Activated CD4-positive, alpha-beta T cell treated with anti-CD3 and anti-CD28 coated beads for 36 hours (primary cell): Measurements from ENCODE around the gene ATP2C2. TPM values are rescaled to one million over a fixed set of nuclear protein-coding genes. Genes with fewer than 3 reads are reported as not detected.
"Not testable (repeated sequence)": the region's sequence is repeated elsewhere in the genome, so short reads cannot be mapped to it uniquely, and the experiment has no call there.

Experiments used
- ATAC-seq: fragments of 200-7000 bp; cut with Tn5 transposase; one replicate; pipeline ENCODE4 v1.10.0; 2021; ENCODE audit warnings: mild to moderate bottlenecking, moderate library complexity
- CTCF ChIA-PET: fragments of 350-600 bp; sonication (Branson Sonifier 250); formaldehyde crosslinking; loops from one replicate; lab custom pipeline; 2021; ENCODE audit warnings: antibody characterized with exemption; lab: Charles Lee
- POLR2A ChIA-PET: fragments of 350-600 bp; sonication (Branson Sonifier 250); formaldehyde crosslinking; loops from one replicate; lab custom pipeline; 2021; ENCODE audit warnings: antibody characterized with exemption, inconsistent platforms; lab: Charles Lee
- DNase-seq: peaks from one replicate; pipeline ENCODE4 v3.0.0-alpha.2; 2020
- H3K27ac Mint-ChIP-seq: one replicate; pipeline ENCODE4 v1.8.0; 2021; ENCODE audit warnings: mixed read lengths
- H3K27me3 Mint-ChIP-seq: one replicate; pipeline ENCODE4 v1.8.0; 2021; ENCODE audit warnings: mixed read lengths
- H3K36me3 Mint-ChIP-seq: one replicate; pipeline ENCODE4 v1.8.0; 2021; ENCODE audit warnings: low read depth, mixed read lengths
- H3K4me1 Mint-ChIP-seq: one replicate; pipeline ENCODE4 v1.8.0; 2021; ENCODE audit warnings: mixed read lengths
- H3K4me3 Mint-ChIP-seq: one replicate; pipeline ENCODE4 v1.8.0; 2021; ENCODE audit warnings: mild to moderate bottlenecking, moderate library complexity, mixed read lengths
- H3K9me3 Mint-ChIP-seq: one replicate; pipeline ENCODE4 v1.8.0; 2021; ENCODE audit warnings: low read depth, mixed read lengths
- intact Hi-C, 2 experiments: fragments of 100-400 bp; cut with DNase I in 1 of 2; cut with micrococcal nuclease in 1 of 2; formaldehyde crosslinking; loops; one replicate each; pipeline versions ENCODE4 v1.14.2 to v1.15.1; 2022 to 2024; cut with DNase I, micrococcal nuclease
- total RNA-seq, 2 experiments: library from RNA; stranded (reverse); gene quantifications; one replicate each; pipeline ENCODE4 v1.2.3, GENCODE V29; 2021

The ATP2C2 gene
- total RNA-seq, 2 experiments from 2014 or later: not detected

DNA sequence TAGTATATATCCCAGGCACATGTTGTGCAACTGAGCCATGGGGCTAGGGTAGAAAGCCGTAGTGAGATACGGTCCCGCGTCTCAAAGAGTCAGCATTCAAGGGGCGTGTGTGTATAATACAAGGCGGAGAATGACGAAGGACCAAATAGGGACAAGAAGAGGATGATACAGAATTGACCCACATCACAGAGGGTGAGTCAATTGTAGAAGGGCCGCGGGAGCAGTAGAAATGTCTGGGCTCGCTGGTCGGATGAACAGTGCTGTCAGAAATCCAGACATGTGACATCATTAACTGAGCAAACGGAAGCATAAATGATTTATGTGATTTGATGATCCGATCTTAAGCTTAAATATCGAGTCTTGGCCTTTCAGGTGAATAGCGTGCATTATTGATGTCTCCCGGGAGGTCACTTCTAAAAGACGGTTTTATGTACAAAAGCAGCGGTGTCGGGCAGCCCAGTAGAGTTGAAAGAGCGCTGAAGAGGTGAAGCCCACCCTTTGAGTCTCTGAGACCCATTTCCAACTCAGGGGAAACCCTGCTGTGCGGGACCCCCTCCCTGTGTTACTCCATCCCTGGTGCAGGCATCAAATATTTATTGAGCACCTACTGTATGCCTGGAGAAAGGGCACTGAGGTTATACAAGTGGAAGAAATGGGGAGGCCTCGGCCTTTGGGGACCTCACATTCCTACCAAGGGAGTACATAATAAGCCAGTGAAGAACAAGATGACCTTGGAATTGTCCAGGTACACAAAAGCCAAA is 45.1 kb downstream of the ATP2C2 start:
- CTCF ChIA-PET: no interaction called here
- peaks cover 3% of the 10 kb centered on the region for H3K27me3 Mint-ChIP-seq
- no peaks in the 10 kb centered on the region for H3K4me1 Mint-ChIP-seq
- POLR2A ChIA-PET: no interaction called here
- intact Hi-C loops: no loop called here
- no peak overlapping the region for H3K4me3 Mint-ChIP-seq
- DNase-seq (no peak), ATAC-seq (no peak)
- no peaks in the 10 kb centered on the region for H3K9me3 Mint-ChIP-seq
- H3K36me3 Mint-ChIP-seq: no peaks in the 10 kb centered on the region
- H3K27ac Mint-ChIP-seq: no peak overlapping the region

DNA sequence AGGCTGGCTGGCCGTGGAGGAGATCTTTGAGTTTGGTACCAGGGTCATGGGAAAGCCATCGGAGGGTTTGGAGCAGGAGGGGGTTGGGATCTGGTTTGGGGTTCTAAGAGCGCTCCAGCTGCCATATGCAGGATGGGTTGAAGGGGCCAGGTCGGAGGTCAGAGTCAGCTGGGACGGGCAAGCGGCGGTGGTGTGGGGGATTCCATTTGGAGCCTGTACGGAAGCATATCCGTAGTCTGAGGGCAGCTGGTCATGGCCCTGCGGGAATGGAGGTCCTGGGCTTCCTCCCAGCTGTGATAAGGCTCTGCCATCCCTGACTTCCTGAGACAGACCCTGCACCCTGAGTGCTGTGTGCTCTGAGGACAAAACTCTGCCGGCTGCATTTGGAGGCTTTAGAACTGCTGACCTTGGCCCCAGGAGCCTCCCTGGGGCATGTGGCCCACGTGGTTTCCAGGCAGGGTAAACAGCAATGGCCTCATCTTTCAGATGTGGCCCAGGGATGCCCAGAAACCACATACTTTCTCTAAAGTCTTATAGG is 46.5 kb downstream of the ATP2C2 start:
- CTCF ChIA-PET: no interaction called here
- H3K4me3 Mint-ChIP-seq: no peak overlapping the region

DNA sequence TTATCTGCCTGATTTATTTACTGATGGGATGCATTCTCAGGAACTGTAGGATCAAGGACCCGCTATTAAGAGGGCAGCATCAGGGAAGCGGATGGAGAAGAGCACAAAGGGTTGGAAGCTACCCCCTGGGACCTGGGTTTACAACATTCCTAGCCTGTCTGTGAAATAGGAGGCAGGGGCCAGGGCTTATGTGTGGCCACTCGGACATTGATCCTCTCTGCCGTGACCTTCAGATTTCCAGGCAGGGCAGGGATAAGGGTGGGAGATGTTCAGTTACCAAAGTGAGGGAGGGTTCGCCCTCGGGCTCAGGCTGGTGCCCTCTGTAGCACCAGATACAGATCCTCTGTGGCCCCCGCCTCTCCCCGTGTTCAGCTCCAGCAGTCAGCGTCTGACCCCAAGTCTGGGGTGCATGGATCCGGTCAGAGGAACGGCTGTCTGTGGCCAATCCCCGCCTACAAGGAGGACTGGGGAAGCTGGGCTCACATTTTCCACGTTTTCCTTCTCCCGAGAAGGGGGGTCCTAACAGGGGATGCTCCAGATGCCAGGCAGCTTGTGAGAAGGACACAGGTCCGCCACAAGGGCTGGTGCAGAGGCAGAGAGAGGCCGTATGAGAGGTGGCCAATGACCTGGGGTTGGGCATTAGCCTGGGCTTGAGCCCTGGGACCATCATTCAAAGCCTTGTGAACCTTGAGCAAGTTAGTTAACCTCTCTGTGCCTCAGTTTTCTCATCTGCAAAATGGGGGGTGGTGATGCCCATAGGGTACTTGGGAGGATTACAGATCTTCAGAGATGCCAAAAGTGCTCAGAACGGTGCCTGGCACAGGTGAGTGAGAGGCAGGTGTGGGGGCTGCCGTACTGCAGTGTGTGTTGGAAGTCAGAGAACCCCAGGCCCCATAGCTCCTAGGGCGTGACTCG is 48.3 kb downstream of the ATP2C2 start:
- intact Hi-C loops: no loop called here
- no peak for ATAC-seq
- Mint-ChIP-seq H3K27me3 (peaks cover 3% of the 10 kb centered on the region), H3K36me3 (no peaks in the 10 kb centered on the region), H3K4me3 (no peak overlapping the region), H3K4me1 (peaks cover 5% of the 10 kb centered on the region), H3K9me3 (no peaks in the 10 kb centered on the region), H3K27ac (no peak overlapping the region)
- POLR2A ChIA-PET: no interaction called here
- no peak for DNase-seq
- CTCF ChIA-PET: no interaction called here

More for the DNA sequence above, 46.5 kb downstream of the ATP2C2 start:
- POLR2A ChIA-PET: no interaction called here
- Mint-ChIP-seq H3K36me3 (no peaks in the 10 kb centered on the region), H3K9me3 (no peaks in the 10 kb centered on the region), H3K4me1 (no peaks in the 10 kb centered on the region), H3K27me3 (peaks cover 5% of the 10 kb centered on the region), H3K27ac (no peak overlapping the region)
- intact Hi-C loops: no loop called here
- DNase-seq (no peak), ATAC-seq (no peak)

DNA sequence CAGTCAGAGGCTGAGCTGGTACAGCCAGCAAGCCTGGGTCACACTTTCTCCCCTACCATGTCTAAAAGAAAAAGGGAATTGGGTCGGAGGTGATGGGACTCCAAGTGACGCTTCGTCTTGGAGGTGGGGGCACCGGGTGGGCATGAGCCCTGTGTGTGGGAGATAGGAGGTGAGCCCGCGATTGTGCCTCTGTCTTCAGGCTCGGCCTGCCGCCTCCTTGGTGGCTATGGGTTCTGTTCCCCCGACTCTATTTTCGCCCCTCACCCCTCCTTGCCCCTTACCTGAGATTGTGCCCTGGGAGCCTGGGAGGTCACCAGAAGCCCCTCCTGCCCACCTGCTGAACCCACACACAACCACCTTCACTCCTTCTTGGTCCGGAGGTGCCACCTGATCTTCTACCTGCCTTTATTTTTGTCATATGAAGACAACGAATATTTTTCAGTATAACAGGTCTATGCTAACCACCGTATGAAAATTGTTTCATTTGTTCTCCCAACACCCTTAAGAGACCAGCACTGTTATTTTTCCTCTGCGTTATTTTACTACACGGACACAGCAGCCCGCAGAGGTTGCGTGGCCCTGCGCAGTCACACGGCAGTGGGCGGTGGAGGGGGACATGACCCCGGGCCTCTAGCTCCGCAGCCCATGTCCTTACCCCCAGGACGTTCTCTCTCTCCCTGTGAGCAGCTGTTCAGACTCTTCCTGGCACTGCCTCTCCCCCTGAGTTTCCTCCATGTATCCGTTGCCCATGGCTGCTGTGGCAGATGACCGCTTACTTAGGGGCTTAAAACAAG is 49.9 kb downstream of the ATP2C2 start:
- POLR2A ChIA-PET: no interaction called here
- CTCF ChIA-PET: interaction anchor here (0.6 kb wide), 1 partner anchor 15 kb away, joined by 3 read pairs; no protein-coding TSS in a partner anchor

DNA sequence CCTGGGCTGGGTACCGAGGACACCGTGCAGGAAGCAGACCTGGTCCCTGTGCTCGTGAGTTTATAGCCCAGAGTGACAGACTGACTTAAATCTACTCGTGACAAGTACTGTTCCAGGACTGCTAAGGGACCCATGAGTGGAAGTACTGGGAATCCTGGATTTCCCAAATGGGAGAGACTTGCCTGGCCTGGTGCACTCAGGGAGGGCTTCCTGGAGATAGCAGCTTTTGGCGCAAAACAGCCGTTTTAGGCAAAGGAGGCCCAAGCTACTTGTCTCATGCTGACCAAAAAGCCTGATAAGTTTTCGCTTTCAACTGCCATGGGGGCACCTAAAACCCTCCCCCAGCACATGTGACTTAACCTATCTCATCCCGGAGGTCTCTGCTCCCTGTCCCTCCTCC is 51.4 kb downstream of the ATP2C2 start:
- ChIA-PET POLR2A (no interaction called here), CTCF (no interaction called here)
- DNase-seq (no peak), ATAC-seq (no peak)
- peaks cover 3% of the 10 kb centered on the region for H3K27me3 Mint-ChIP-seq
- no peak overlapping the region for H3K27ac Mint-ChIP-seq
- intact Hi-C loops: no loop called here
- H3K9me3 Mint-ChIP-seq: no peaks in the 10 kb centered on the region
- H3K4me3 Mint-ChIP-seq: no peak overlapping the region
- H3K36me3 Mint-ChIP-seq: no peaks in the 10 kb centered on the region
- H3K4me1 Mint-ChIP-seq: peaks cover 6% of the 10 kb centered on the region

More for the DNA sequence above, 49.9 kb downstream of the ATP2C2 start:
- no peaks in the 10 kb centered on the region for H3K9me3 Mint-ChIP-seq
- intact Hi-C loops: no loop called here
- DNase-seq (no peak), ATAC-seq (no peak)
- no peak overlapping the region for H3K4me3 Mint-ChIP-seq
- no peak overlapping the region for H3K27ac Mint-ChIP-seq
- H3K4me1 Mint-ChIP-seq: peaks cover 6% of the 10 kb centered on the region
- no peaks in the 10 kb centered on the region for H3K36me3 Mint-ChIP-seq
- H3K27me3 Mint-ChIP-seq: peaks cover 3% of the 10 kb centered on the region

DNA sequence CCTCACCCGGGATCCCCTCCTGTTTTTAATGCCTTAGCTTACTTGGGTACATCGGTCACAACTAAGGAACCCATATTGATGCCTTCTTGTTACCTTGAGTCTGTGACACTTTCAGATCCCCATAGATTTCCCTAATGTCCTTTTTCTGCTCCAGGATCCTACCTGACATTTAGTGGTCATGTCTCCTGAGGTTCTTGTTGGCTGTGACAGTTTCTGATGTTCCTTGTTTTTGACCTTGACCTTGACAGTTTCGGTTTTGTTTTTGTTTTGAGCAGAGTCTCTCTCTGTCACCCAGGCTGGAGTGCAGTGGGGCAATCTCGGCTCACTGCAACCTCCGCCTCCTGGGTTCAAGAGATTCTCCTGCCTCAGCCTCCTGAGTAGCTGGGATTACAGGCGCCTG is 52.2 kb downstream of the ATP2C2 start:
- DNase-seq, H3K9me3 Mint-ChIP-seq, H3K36me3 Mint-ChIP-seq, H3K4me1 Mint-ChIP-seq, H3K4me3 Mint-ChIP-seq, intact Hi-C loops, H3K27me3 Mint-ChIP-seq, H3K27ac Mint-ChIP-seq, POLR2A ChIA-PET, CTCF ChIA-PET, ATAC-seq: not testable (repeated sequence)

DNA sequence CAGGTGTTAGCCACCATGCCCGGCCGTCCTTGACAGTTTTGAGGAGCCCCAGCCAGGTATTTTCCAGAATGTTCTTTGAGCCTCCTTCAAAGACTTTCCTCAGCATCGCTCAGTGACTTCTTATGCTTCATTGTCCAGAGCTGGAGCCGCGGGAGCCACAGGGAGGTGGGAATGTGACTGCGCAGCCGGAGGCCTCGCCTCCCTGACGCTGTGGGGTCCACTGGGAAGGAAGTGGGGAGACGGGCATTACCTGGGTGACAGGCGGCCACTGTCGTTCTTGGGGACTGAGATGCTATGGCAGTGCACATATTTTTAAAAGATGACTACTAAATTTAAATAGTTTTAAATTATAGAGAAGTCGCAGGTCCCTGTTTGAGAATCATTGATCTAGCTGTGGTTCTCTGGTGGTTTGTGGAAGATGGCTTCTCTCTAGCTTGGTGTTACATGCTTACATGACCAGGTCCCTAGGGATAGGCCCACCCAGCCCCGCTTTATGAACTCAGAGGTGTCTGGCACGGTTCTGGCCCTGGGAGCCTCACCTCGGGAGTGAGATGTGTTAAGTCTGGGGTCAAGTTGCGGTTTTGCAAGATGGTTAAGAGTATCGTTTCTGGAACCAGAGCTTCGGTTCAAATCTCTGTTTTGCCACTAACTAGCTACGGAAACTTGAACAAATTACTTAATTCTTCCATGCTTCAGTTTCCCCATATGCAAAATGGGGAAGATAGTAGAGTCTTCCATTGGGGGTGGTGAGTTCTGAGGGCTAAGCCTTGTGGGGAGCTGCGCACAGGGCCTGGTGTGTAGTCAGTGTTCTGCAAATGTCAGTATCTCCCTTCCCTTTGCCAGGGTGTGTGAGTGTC is 53.0 kb downstream of the ATP2C2 start:
- H3K36me3 Mint-ChIP-seq: no peaks in the 10 kb centered on the region
- H3K27ac Mint-ChIP-seq: no peak overlapping the region
- no peak for ATAC-seq
- POLR2A ChIA-PET: no interaction called here
- no peak for DNase-seq
- intact Hi-C loops: no loop called here
- H3K27me3 Mint-ChIP-seq: peaks cover 3% of the 10 kb centered on the region
- H3K4me1 Mint-ChIP-seq: peaks cover 6% of the 10 kb centered on the region
- H3K4me3 Mint-ChIP-seq: no peak overlapping the region
- CTCF ChIA-PET: interaction anchor here (0.6 kb wide), 1 partner anchor 144 kb away, joined by 3 read pairs; no protein-coding TSS in a partner anchor
- no peaks in the 10 kb centered on the region for H3K9me3 Mint-ChIP-seq

DNA sequence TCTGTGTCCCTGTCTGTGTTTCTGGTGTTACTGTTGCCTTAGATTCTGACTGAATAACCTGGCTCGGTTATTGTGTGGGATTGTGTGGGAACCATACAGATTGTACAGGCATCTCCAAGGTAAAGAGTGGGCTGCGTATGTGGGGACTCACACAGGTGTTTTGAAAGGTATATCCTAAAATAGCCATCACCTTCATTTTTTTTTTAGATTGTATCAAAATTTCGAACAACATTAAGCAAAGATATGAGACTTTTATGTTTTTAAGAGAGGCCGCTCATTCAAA is 53.5 kb downstream of the ATP2C2 start:
- no peaks in the 10 kb centered on the region for H3K9me3 Mint-ChIP-seq
- no peak overlapping the region for H3K4me3 Mint-ChIP-seq
- DNase-seq (no peak), ATAC-seq (no peak)
- no peaks in the 10 kb centered on the region for H3K36me3 Mint-ChIP-seq
- H3K4me1 Mint-ChIP-seq: peaks cover 6% of the 10 kb centered on the region
- H3K27ac Mint-ChIP-seq: no peak overlapping the region
- ChIA-PET CTCF (no interaction called here), POLR2A (no interaction called here)
- H3K27me3 Mint-ChIP-seq: peaks cover 3% of the 10 kb centered on the region
- intact Hi-C loops: no loop called here

DNA sequence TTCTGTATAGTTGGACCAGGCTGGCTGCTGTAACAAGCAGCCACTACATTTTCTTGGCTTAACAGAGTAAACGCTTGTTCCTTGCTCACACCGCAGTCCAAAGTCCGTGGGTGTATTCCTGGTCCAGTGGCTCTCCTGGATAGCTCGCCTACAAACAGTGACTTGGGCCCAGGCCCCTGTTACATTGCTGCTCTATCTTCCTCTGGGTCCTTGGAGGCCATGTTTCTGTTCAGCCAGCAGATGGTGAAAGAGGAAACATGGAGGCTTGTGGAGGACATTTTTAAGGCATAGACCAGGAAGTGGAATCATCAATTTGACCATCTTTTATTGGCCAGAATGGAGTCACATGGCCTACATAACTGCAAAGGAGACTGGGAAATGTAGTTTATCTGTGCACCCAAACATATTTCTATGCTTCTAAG is 55.1 kb downstream of the ATP2C2 start:
- Mint-ChIP-seq H3K4me1 (peaks cover 6% of the 10 kb centered on the region), H3K36me3 (no peaks in the 10 kb centered on the region), H3K9me3 (no peaks in the 10 kb centered on the region), H3K4me3 (no peak overlapping the region), H3K27me3 (peaks cover 3% of the 10 kb centered on the region), H3K27ac (no peak overlapping the region)
- ChIA-PET POLR2A (no interaction called here), CTCF (interaction anchor here (0.8 kb wide), 1 partner anchor 147 kb away, joined by 3 read pairs; no protein-coding TSS in a partner anchor)
- ATAC-seq: peak; percentile 81
- DNase-seq: no peak
- intact Hi-C loops: no loop called here

DNA sequence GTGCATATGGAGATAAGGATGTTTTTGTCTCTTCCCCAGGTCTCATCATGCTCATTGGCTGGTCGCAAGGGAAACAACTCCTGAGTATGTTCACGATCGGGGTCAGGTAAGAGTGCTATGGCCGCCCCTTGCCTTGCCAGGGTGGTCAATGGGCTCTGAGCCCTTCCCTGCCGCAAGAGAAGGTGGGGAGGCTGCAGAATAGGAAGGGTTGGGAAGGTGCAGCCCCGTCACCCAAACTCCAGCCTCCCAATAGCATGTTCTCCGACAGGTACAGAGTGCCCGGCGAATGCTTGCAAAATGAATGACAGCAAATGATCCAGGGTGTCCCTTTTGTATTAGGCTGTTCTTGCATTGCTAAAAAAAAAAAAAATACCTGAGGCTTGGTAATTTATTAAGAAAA is 57.4 kb downstream of the ATP2C2 start:
- POLR2A ChIA-PET: no interaction called here

More for the DNA sequence above, 57.4 kb downstream of the ATP2C2 start:
- Mint-ChIP-seq H3K4me3 (no peak overlapping the region), H3K36me3 (no peaks in the 10 kb centered on the region), H3K9me3 (no peaks in the 10 kb centered on the region), H3K4me1 (peaks cover 4% of the 10 kb centered on the region), H3K27ac (no peak overlapping the region), H3K27me3 (peaks cover 7% of the 10 kb centered on the region)
- intact Hi-C loops: no loop called here
- CTCF ChIA-PET: no interaction called here
- DNase-seq (no peak), ATAC-seq (no peak)
